Stimulated activated CD4-positive, alpha-beta T cell treated with anti-CD3 and anti-CD28 coated beads, Interleukin-1b, Interleukin-23, amount 100 ng/mL, for 48 hours (primary cell): ENCODE results near the gene LRPPRC.

ENCODE experiments used
- DNase-seq: peaks from one replicate; pipeline ENCODE4 v3.0.0-alpha.2; 2020

The LRPPRC gene

DNA sequence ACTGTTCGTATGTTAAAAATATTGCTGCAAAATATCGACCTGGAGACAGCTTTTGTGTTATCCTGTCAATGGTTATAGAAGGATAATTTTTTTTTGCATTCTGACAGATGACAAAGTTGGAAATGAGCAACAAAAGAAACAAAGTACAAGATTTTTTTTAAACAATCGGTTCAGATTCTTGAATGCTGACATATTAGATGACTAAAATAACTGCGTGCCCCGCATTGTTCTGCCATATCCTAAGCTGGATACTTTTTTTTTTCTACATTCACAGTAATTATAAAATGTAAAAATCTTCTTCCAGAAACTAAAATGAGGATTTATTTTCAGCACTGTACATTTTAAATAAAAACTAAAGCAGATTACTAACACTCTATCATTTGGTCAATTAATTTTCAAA, 89.9 kb downstream of the LRPPRC start:
- DNase-seq, result no peak

- DNase-seq, result no peak
Observed at GRCh38 chr2:43905371-43905803, 90.4 kb downstream of the LRPPRC start.

DNA sequence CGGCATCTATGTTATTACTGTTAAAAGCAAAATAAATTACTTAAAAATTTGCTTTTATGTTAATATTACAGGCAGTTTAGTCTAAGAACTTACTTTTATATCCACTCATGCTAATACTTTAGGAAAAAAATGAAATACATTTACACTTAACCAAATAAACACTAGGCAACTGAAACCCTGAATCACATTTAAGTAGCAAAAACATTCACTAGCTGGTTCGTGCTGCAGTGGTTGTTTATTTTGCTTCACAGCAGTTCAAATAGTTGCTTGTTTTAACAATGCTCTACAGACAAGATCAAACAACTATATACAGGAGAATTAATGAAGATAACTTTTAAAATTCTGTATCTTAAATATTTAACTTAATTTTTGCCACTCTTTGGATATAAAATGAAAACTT, 96.2 kb downstream of the LRPPRC start:
- no peak for DNase-seq

DNA sequence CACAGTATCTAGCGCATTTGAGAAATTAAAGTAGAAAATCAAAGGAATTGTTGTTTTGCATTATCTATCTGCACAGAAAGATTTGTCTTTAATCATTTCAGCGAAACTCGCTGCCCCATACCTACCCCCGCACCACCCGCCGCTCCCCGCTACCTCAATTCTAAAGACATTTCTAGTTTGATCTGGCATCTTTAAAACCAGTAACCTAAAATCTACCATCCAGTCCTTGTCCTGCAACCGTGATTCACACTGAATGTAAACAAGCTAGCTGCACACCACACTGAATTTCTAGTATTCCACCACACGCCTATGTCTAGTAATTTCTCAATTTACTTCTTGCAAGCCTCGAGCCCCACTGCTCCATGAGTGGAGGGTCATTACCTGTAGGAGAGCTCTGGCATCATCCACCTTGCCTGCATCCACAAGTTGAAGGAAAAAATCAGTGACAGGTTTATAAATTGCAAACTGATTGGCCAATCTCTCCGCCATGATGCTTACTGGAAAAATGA, 96.9 kb downstream of the LRPPRC start:
- DNase-seq, result no peak

DNA sequence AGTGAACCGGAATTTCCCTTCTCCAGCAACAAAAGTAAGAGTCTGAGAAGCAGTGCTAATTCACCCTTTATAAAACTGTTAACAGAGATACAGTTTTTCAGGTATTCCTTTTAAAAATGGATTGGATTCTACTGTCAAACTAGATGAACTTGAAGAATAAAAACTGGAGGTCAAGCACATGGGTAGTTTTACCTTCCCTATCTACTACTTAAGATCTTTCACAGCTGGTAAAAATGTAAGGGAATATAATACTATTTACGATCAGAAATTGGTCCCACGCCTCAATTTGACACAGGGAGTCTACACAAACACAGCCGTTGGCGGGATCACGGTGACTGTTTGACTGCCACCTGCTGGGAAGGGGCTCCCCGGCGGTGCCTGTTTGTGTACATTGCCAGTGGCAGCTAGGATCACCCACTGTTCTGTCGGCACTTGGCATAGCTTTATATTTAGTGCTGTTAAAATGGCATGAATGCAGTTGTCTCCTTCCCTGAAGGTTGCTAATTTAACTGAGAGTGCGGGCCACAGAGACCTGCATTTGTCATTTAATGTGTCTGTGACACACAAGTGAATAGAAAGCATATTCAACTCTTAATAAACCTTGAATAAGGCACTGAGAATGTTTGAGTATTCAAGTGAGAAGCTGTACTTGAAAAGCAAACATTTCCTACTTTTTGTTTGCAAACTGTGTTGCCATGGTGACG, 97.5 kb downstream of the LRPPRC start:
- no peak for DNase-seq

- no peak for DNase-seq
Observed at GRCh38 chr2:43897492-43897891, 98.3 kb downstream of the LRPPRC start.

DNA sequence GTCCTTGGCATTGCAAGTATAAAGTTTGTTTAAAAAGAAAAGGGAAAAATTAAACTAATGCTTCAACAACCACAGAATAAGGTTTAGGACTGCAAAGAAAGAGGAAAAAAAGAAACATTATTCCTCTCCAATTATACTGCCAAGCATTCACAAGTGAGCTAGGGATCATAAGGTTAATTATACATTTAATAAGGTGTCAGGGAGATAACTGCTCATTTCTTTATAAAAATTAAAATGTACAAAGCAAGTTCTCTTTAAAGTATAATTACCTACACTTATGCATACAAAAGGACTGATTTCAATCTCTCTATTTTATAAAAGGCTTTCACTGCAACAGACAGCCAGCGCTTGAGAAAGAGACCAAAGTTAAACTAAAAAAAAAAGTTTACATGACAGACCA, 98.9 kb downstream of the LRPPRC start:
- DNase-seq, result no peak

DNA sequence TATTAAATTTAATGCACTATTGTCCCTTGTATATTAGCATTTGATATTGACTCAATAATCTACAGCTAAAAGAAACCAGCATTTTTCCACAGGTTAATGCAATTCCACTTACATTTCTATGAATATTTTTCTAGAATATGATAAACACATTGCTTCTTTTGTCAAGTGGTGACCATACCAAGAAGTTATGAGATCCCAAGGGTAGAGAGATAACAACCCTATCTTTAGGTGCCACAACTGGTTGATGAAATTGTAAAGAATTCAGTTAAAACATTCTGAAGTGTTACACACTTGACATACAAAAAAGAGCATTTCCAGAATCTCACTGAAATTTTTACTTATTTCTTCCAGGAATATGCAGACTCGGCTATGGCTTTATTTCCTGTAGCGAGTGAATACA, 101.0 kb downstream of the LRPPRC start:
- no peak for DNase-seq

- DNase-seq, result no peak
Observed at GRCh38 chr2:43890855-43891254, 104.9 kb downstream of the LRPPRC start.

- no peak for DNase-seq
Observed at GRCh38 chr2:43889416-43889815, 106.4 kb downstream of the LRPPRC start.

DNA sequence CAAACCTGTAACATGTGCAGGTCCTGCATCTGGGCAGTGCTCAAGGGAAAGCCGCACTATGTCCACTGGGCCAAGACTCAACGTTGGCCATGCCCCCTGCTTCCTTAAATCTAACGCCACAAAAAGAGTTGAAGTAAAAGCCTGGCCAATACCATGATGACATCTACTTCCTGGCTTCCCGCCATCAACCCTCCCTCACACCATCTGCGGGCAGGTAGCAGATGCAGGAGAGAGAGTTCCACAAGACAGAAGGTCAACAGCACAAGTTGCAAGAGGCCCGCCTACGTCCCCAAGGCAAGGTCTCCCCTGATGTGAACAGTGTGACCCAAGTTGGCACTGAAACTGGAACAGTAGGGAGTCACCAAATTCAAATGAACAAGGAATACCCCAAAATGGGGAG, 108.6 kb downstream of the LRPPRC start:
- no peak for DNase-seq

- no peak for DNase-seq
Observed at GRCh38 chr2:43885132-43885632, 110.6 kb downstream of the LRPPRC start.

DNA sequence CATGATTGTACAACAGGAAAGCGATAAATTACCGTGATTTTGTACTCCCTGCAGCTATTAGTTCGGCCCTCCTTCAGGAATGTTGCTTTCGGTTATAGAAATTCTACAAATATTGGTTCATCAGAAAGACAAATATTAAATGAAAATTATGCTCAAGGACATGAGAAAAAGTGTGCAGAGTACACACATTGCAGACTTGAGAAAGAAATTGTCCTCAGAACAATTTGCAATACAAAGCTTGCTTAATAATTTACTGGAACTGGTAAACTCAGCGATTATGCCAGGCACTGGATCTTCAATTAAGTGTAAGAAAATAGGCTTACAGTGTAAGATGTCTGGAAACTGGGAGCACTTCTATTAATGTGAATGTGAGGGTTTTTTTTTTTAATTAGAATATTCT, 111.1 kb downstream of the LRPPRC start:
- DNase-seq, result no peak

GRCh38 chr2:43882312-43882711, 113.5 kb downstream of the LRPPRC start:
- DNase-seq, result no peak

- DNase-seq, result no peak
Observed at GRCh38 chr2:43880952-43881351, 114.8 kb downstream of the LRPPRC start.

- no peak for DNase-seq
Observed at GRCh38 chr2:43880471-43880870, 115.3 kb downstream of the LRPPRC start.

GRCh38 chr2:43879261-43879660, 116.5 kb downstream of the LRPPRC start:
- no peak for DNase-seq

GRCh38 chr2:43877782-43878464, 117.9 kb downstream of the LRPPRC start:
- DNase-seq, result peak; percentile 70

- no peak for DNase-seq
Observed at GRCh38 chr2:43874776-43875451, 120.9 kb downstream of the LRPPRC start.

- no peak for DNase-seq
Observed at GRCh38 chr2:43872151-43872550, 123.6 kb downstream of the LRPPRC start.

- no peak for DNase-seq
Observed at GRCh38 chr2:43855292-43855691, 140.5 kb downstream of the LRPPRC start.

DNA sequence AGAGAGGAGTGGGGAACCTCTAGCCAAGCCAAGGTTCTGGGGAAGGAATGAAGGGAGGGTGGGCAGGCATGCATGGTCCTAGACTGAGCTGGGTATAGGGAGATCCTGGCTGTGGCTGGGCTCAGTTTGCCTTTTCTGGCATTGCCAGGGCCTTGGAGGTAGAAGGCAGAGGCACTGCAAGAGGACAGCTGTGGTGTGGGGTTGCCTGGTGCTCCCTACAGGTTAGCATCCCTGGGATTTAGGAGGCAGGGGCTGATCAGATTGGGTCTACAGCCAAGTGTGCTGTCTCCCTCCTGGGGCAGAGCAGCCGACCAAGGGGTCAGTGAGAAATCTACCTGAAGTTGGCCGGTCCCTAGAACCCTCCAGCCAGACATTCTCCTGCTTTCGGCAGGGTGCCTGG, 141.1 kb downstream of the LRPPRC start:
- DNase-seq, result no peak
